K562 (cell line): Measurements from ENCODE around the gene RECQL5. TPM values are rescaled to one million over a fixed set of nuclear protein-coding genes. Genes with fewer than 3 reads are reported as not detected.

ENCODE experiments used
- ATAC-seq: fragments of 200-7000 bp; cut with Tn5 transposase; 3 replicates; pipeline ENCODE4 v1.9.1; 2020; ENCODE audit warnings: moderate library complexity
- BruUV-seq: library from RNA; stranded (reverse); fragments of 400-500 nt; replicated peaks from 2 replicates; lab custom pipeline; 2021; lab: Mats Ljungman, UMichigan
- CTCF ChIA-PET: fragments of 300-600 bp; formaldehyde crosslinking; extraction: SDS; loops from one replicate; lab custom pipeline; 2021; ENCODE audit warnings: low intra/inter-chr PET ratio; lab: Yijun Ruan, JAX
- POLR2A ChIA-PET: fragments of 300-600, 350-650 bp; sonication (Branson Sonifier 250); formaldehyde crosslinking; extraction: SDS; loops from one replicate; lab custom pipeline; 2021; ENCODE audit warnings: antibody characterized with exemption, inconsistent platforms; lab: Yijun Ruan, JAX
- DNase-seq, 4 experiments: peaks; one replicate each; pipeline versions ENCODE4 v3.0.0 to v3.0.0-alpha.2; 2011 to 2018; ENCODE audit warnings: low spot score in 3 of 4, mixed read lengths in 3 of 4; ENCODE audit errors: extremely low read depth in 1 of 4
- FAIRE-seq: peaks from 2 replicates; lab custom pipeline; 2011; peaks lifted over from hg19 to GRCh38; lab: Jason Lieb, UNC
- H2AFZ ChIP-seq: 2 replicates; pipeline ENCODE4 v1.6.0; 2011; ENCODE audit warnings: low read depth, low read length, control low read depth, inconsistent platforms
- H3K27ac ChIP-seq: fragments of 200-600 bp; 3 replicates; pipeline ENCODE4 v1.8.0; 2011; ENCODE audit warnings: low read depth, mild to moderate bottlenecking, control low read depth, inconsistent platforms, low read length, moderate library complexity, mixed read lengths; ENCODE audit errors: extremely low read depth
- H3K27me3 ChIP-seq, 2 experiments: fragments of 300-600 bp in 1 of 2; 2 replicates in 1 of 2; 3 replicates in 1 of 2; pipeline versions ENCODE4 v1.6.0 to v1.8.0; 2011; ENCODE audit warnings: inconsistent platforms in 2 of 2, low read length in 2 of 2, mild to moderate bottlenecking in 1 of 2, mixed read lengths in 1 of 2, moderate library complexity in 1 of 2; ENCODE audit not compliant: control insufficient read depth in 2 of 2, insufficient read depth in 2 of 2
- H3K36me3 ChIP-seq: fragments of 300-600 bp; 3 replicates; pipeline ENCODE4 v1.8.0; 2011; ENCODE audit warnings: mild to moderate bottlenecking, low read length, inconsistent platforms; ENCODE audit not compliant: control insufficient read depth, insufficient read depth
- H3K4me1 ChIP-seq, 2 experiments: fragments of 200-600 bp in 1 of 2; replicated peaks in 1 of 2; 2 replicates in 1 of 2; 3 replicates in 1 of 2; pipeline versions ENCODE4 v1.5.1 to v1.8.0; 2011; ENCODE audit warnings: inconsistent platforms in 2 of 2, low read length in 2 of 2, mild to moderate bottlenecking in 1 of 2, mixed read lengths in 1 of 2, moderate library complexity in 1 of 2; ENCODE audit not compliant: control insufficient read depth in 2 of 2, insufficient read depth in 2 of 2
- H3K4me2 ChIP-seq: 2 replicates; pipeline ENCODE4 v1.6.1; 2011; ENCODE audit warnings: low read length, control low read depth, inconsistent platforms, mixed read lengths; ENCODE audit not compliant: insufficient read depth
- H3K4me3 ChIP-seq: fragments of 200-600 bp; sonication (generic), shearing (Covaris generic); 2 replicates; pipeline ENCODE4 v1.5.1; 2016; ENCODE audit warnings: control low read depth, inconsistent platforms
- H3K79me2 ChIP-seq: fragments of 200-600 bp; 3 replicates; pipeline ENCODE4 v1.8.0; 2011; ENCODE audit warnings: low read length, inconsistent platforms; ENCODE audit not compliant: control insufficient read depth, insufficient read depth
- H3K9ac ChIP-seq, 2 experiments: 2 replicates each; pipeline versions ENCODE4 v1.6.0 to v1.6.1; 2011; ENCODE audit warnings: low read depth in 2 of 2, low read length in 2 of 2, control low read depth in 1 of 2, inconsistent platforms in 1 of 2, mild to moderate bottlenecking in 1 of 2, mixed read lengths in 1 of 2; ENCODE audit not compliant: insufficient read depth in 1 of 2
- H3K9me1 ChIP-seq: one replicate; pipeline ENCODE4 v1.6.0; 2011; ENCODE audit warnings: inconsistent platforms, mild to moderate bottlenecking, low read length, moderate library complexity; ENCODE audit not compliant: control insufficient read depth, insufficient read depth
- H3K9me3 ChIP-seq: replicated peaks from 2 replicates; pipeline ENCODE4 v1.5.1; 2011; ENCODE audit warnings: low read depth, low read length, inconsistent platforms; ENCODE audit not compliant: control insufficient read depth, insufficient read depth
- H4K20me1 ChIP-seq: replicated peaks from 2 replicates; pipeline ENCODE4 v1.6.1; 2011; ENCODE audit warnings: low read length, inconsistent platforms, mixed read lengths; ENCODE audit not compliant: control insufficient read depth, insufficient read depth
- ATF2 ChIP-seq: sonication (generic); formaldehyde crosslinking; IDR thresholded peaks from 2 replicates; pipeline ENCODE4 v1.8.1; 2022; ENCODE audit warnings: missing genetic modification reagents
- CBX2 ChIP-seq: fragments of 200-600 bp; sonication (generic); IDR thresholded peaks from one replicate; pipeline ENCODE4 v1.6.1; 2012; ENCODE audit warnings: mild to moderate bottlenecking, low read length, inconsistent platforms; ENCODE audit not compliant: insufficient read depth, poor library complexity, severe bottlenecking
- CHD2 ChIP-seq: IDR thresholded peaks from 2 replicates; pipeline ENCODE4 v1.6.1; 2011; ENCODE audit warnings: low read depth, low read length
- CREBBP ChIP-seq: IDR thresholded peaks from one replicate; pipeline ENCODE4 v1.6.1; 2012; ENCODE audit warnings: low read depth, mild to moderate bottlenecking, control low read depth, inconsistent platforms, low read length
- ELF1 ChIP-seq: fragments of 200-800 bp; sonication (Bioruptor generic); IDR thresholded peaks from 2 replicates; pipeline ENCODE4 v1.6.1; 2016; ENCODE audit warnings: missing genetic modification characterization, missing compliant biosample characterization
- ELF4 ChIP-seq: fragments of 450-650 bp; formaldehyde crosslinking; IDR thresholded peaks from 2 replicates; pipeline ENCODE4 v1.4.0; 2022; ENCODE audit warnings: missing genetic modification characterization
- HMGN3 ChIP-seq: IDR thresholded peaks from 2 replicates; pipeline ENCODE4 v1.6.1; 2011; ENCODE audit warnings: borderline replicate concordance, low read depth, mild to moderate bottlenecking, mixed read lengths, low read length; ENCODE audit not compliant: insufficient read length; ENCODE audit errors: extremely low read depth
- JUN ChIP-seq, 2 experiments: sonication (generic) in 1 of 2; formaldehyde crosslinking in 1 of 2; IDR thresholded peaks; 2 replicates each; pipeline versions ENCODE4 v1.6.1 to v1.8.0; 2012 to 2022; ENCODE audit warnings: borderline replicate concordance in 2 of 2, mild to moderate bottlenecking in 2 of 2, improper control_type of control experiment in 1 of 2, low read depth in 1 of 2, low read length in 1 of 2, missing genetic modification reagents in 1 of 2
- LARP7 ChIP-seq: fragments of 450-650 bp; IDR thresholded peaks from 2 replicates; pipeline ENCODE4 v1.6.1; 2016
- MBD2 ChIP-seq: sonication (generic); IDR thresholded peaks from 2 replicates; pipeline ENCODE4 v1.6.1; 2016; ENCODE audit warnings: low read depth, borderline replicate concordance
- MYNN ChIP-seq, 2 experiments: sonication (generic); formaldehyde crosslinking in 1 of 2; IDR thresholded peaks; 2 replicates each; pipeline versions ENCODE4 v1.5.0 to v1.6.1; 2016 to 2020; ENCODE audit warnings: antibody characterized with exemption in 1 of 2, missing genetic modification reagents in 1 of 2
- RBFOX2 ChIP-seq: fragments of 200-400 bp; formaldehyde crosslinking; IDR thresholded peaks from 2 replicates; pipeline ENCODE4 v1.6.1; 2017; ENCODE audit warnings: low read depth, mild to moderate bottlenecking, low read length, moderate library complexity
- SP2 ChIP-seq: IDR thresholded peaks from 2 replicates; pipeline ENCODE4 v1.6.1; 2011; ENCODE audit warnings: mild to moderate bottlenecking, low read depth, low read length, moderate library complexity; ENCODE audit not compliant: poor library complexity, severe bottlenecking; ENCODE audit errors: extremely low read depth
- USF1 ChIP-seq: sonication (generic); formaldehyde crosslinking; IDR thresholded peaks from 2 replicates; pipeline ENCODE4 v1.9.0; 2022; ENCODE audit warnings: mild to moderate bottlenecking, missing genetic modification reagents
- XRCC4 ChIP-seq: IDR thresholded peaks from one replicate; pipeline ENCODE4 v1.6.1; 2011; ENCODE audit not compliant: insufficient read depth, insufficient read length; ENCODE audit errors: extremely low read depth
- WGBS: fragments of 100-300 bp; shearing (Covaris generic); methylation state at CpG from one replicate; pipeline ENCODE4 v1.1.6; 2016; ENCODE audit warnings: low coverage, mixed read lengths; ENCODE audit not compliant: insufficient coverage; ENCODE audit errors: missing lambda C conversion rate; 5-methylcytosine and 5-hydroxymethylcytosine counted together
- in situ Hi-C: fragments of 300-500 bp; cut with MboI; formaldehyde crosslinking; loops from 4 replicates; pipeline ENCODE4 v1.15.0; 2018; ENCODE audit warnings: inconsistent platforms, mixed read lengths
- intact Hi-C: fragments of 100-400 bp; cut with micrococcal nuclease; formaldehyde crosslinking; loops from 2 replicates; pipeline ENCODE4 v1.14.2; 2022
- polyA plus RNA-seq, 8 experiments: library from polyadenylated mRNA; depleted of rRNA in 4 of 8; stranded (reverse) in 5 of 8; unstranded in 3 of 8; fragments of >200 nt; fragmentation: Nextera tagmentation in 2 of 8; fragmentation: Illumina TruSeq in 1 of 8; extraction: Ambion mirVana in 2 of 8; extraction: Trizol in 1 of 8; gene quantifications; 2 replicates each; pipeline versions ENCODE4 v1.2.1 to v1.2.3, GENCODE V29; 2011 to 2014; ENCODE audit warnings: inconsistent platforms in 1 of 8, missing spikeins in 1 of 8
- total RNA-seq, 7 experiments: library from RNA; depleted of rRNA in 6 of 7; stranded (reverse); fragments of >200 nt in 6 of 7; fragmentation: Illumina TruSeq in 2 of 7; extraction: Trizol in 2 of 7; gene quantifications; 2 replicates each; pipeline versions ENCODE4 v1.2.1 to v1.2.3, GENCODE V29; 2011 to 2021; ENCODE audit warnings: low replicate concordance in 1 of 7

RECQL5 gene
- total and polyA plus RNA-seq, 9 of the 15 experiments (the other 6 are each of a cell fraction or from before 2014, with no cell fraction given): 4.1 to 34.8 (median 16.4) TPM

GRCh38 chr17:75680431-75680830 is 13.5 kb upstream of the RECQL5 start:
- H3K4me1 ChIP-seq: peaks cover 0 to 15% of the 10 kb centered on the region in 2 experiments; a peak in 2 of 5 replicates
- H2AFZ ChIP-seq: no peak overlapping the region
- H3K27ac ChIP-seq: no peak overlapping the region
- ChIA-PET CTCF (no interaction called here), POLR2A (interaction anchor here (0.6 to 1.6 kb wide), 6 partner anchors 9 to 180 kb away, joined by 3 to 6 read pairs (median 3); no protein-coding TSS in a partner anchor)
- no peak for ATAC-seq
- no TSS peak for BruUV-seq
- TF ChIP-seq SP2 (no peak), ELF1 (tag) (no peak), ELF4 (CRISPR knock-in tag) (no peak), ATF2 (CRISPR knock-in tag) (no peak), CHD2 (no peak), LARP7 (no peak), MBD2 (no peak), MYNN (IDR thresholded peaks at IDR 0.05) (no peak), MYNN (CRISPR knock-in tag; IDR thresholded peaks at IDR 0.05) (no peak), CREBBP (no peak), CBX2 (no peak), USF1 (CRISPR knock-in tag) (no peak), JUN (IDR thresholded peaks at IDR 0.05; ENCODE audit: borderline replicate concordance, low read depth, low read length) (no peak), JUN (CRISPR knock-in tag; IDR thresholded peaks at IDR 0.05; ENCODE audit: borderline replicate concordance) (no peak), RBFOX2 (no peak), XRCC4 (no peak), HMGN3 (no peak)
- H3K79me2 ChIP-seq: peaks cover 56% of the 10 kb centered on the region
- in situ Hi-C loops (no loop called here), intact Hi-C loops (no loop called here)
- H3K9me3 ChIP-seq: no peaks in the 10 kb centered on the region
- H3K9me1 ChIP-seq: peaks cover 5% of the 10 kb centered on the region
- no peaks in the 10 kb centered on the region; the same call in 1 of the 2 replicates for H4K20me1 ChIP-seq
- H3K27me3 ChIP-seq: no peaks in the 10 kb centered on the region
- DNase-seq: no peak
- no peak overlapping the region for H3K4me3 ChIP-seq
- H3K9ac ChIP-seq: no peak overlapping the region
- 93% methylated on average over 10 of the region's 10 CpGs for WGBS
- peaks cover 65% of the 10 kb centered on the region for H3K36me3 ChIP-seq
- H3K4me2 ChIP-seq: no peak overlapping the region
- FAIRE-seq: no peak
